SU-DHL-6 (cell line): ENCODE data around the gene SLC9A7.

ENCODE experiments used
- CTCF ChIP-seq: fragments of 200-600 bp; sonication (generic); IDR thresholded peaks from one replicate; pipeline ENCODE4 v1.5.1; 2017; ENCODE audit warnings: antibody characterized with exemption, mild to moderate bottlenecking, low read length, moderate library complexity; ENCODE audit not compliant: insufficient read depth, poor library complexity, severe bottlenecking
- EZH2phosphoT487 ChIP-seq: fragments of 200-600 bp; sonication (generic), shearing (Covaris generic); conservative IDR thresholded peaks from 2 replicates; pipeline ENCODE4 v1.6.1; 2018; ENCODE audit warnings: mild to moderate bottlenecking, antibody characterized with exemption, low read length, moderate library complexity, mixed read lengths

GRCh38 chrX:46687619-46688018, 71.3 kb downstream of the SLC9A7 start:
- TF ChIP-seq EZH2phosphoT487 = no peak
- TF ChIP-seq CTCF = no peak
